SU-DHL-6 (cell line): ENCODE results near the gene AHI1.

ENCODE experiments used
- H2AFZ ChIP-seq: fragments of 200-600 bp; sonication (generic); 2 replicates; pipeline ENCODE4 v1.6.1; 2014; ENCODE audit warnings: low read depth, mild to moderate bottlenecking, moderate library complexity, mixed read lengths, antibody characterized with exemption, low read length; ENCODE audit not compliant: severe bottlenecking
- H3F3A ChIP-seq: fragments of 200-600 bp; shearing (Covaris generic); 2 replicates; pipeline ENCODE4 v1.6.0; 2016; ENCODE audit warnings: antibody characterized with exemption, mild to moderate bottlenecking; ENCODE audit not compliant: insufficient read depth
- H3K27ac ChIP-seq: fragments of 200-600 bp; sonication (generic); 2 replicates; pipeline ENCODE4 v1.5.1; 2016; ENCODE audit warnings: low read depth, mild to moderate bottlenecking, low read length, moderate library complexity, mixed read lengths
- H3K27me3 ChIP-seq: fragments of 200-600 bp; sonication (generic), shearing (Covaris generic); 2 replicates; pipeline ENCODE4 v1.6.0; 2014; ENCODE audit warnings: mild to moderate bottlenecking, low read length
- H3K36me3 ChIP-seq: fragments of 200-600 bp; sonication (generic); 2 replicates; pipeline ENCODE4 v1.6.1; 2014; ENCODE audit warnings: mild to moderate bottlenecking, low read length, mixed read lengths
- H3K4me2 ChIP-seq: fragments of 300-600, 200-600 bp; shearing (Covaris generic), sonication (generic); 2 replicates; pipeline ENCODE4 v1.6.0; 2014; ENCODE audit warnings: low read length, low read depth, mild to moderate bottlenecking; ENCODE audit not compliant: poor library complexity, severe bottlenecking
- H3K4me3 ChIP-seq: fragments of 200-600 bp; sonication (generic); 2 replicates; pipeline ENCODE4 v1.5.1; 2014; ENCODE audit warnings: antibody characterized with exemption, low read length, mild to moderate bottlenecking, mixed read lengths; ENCODE audit not compliant: insufficient read depth, poor library complexity, severe bottlenecking
- H3K79me2 ChIP-seq: fragments of 200-600 bp; sonication (generic); 2 replicates; pipeline ENCODE4 v1.6.1; 2014; ENCODE audit warnings: mild to moderate bottlenecking, low read length, moderate library complexity; ENCODE audit not compliant: insufficient read depth
- H3K9ac ChIP-seq: fragments of 200-600 bp; sonication (generic); 2 replicates; pipeline ENCODE4 v1.7.0; 2014; ENCODE audit warnings: mild to moderate bottlenecking, low read length
- H3K9me2 ChIP-seq: fragments of 200-600 bp; sonication (generic); replicated peaks from 2 replicates; pipeline ENCODE4 v1.6.1; 2014; ENCODE audit warnings: low read length; ENCODE audit not compliant: insufficient read depth
- H3K9me3 ChIP-seq: fragments of 200-600 bp; sonication (generic); 2 replicates; pipeline ENCODE4 v1.6.1; 2014; ENCODE audit warnings: low read length, mixed read lengths; ENCODE audit not compliant: insufficient read depth
- H4K20me1 ChIP-seq: fragments of 200-600 bp; sonication (generic); 2 replicates; pipeline ENCODE4 v1.6.1; 2014; ENCODE audit warnings: low read depth, mild to moderate bottlenecking, antibody characterized with exemption, low read length, moderate library complexity, mixed read lengths
- EZH2phosphoT487 ChIP-seq: fragments of 200-600 bp; sonication (generic), shearing (Covaris generic); conservative IDR thresholded peaks from 2 replicates; pipeline ENCODE4 v1.6.1; 2018; ENCODE audit warnings: mild to moderate bottlenecking, antibody characterized with exemption, low read length, moderate library complexity, mixed read lengths
- TF ChIP-seq, protein P1 (sequence below): fragments of 200-600 bp; sonication (generic); IDR thresholded peaks from one replicate; pipeline ENCODE4 v1.5.1; 2017; ENCODE audit warnings: antibody characterized with exemption, mild to moderate bottlenecking, low read length, moderate library complexity; ENCODE audit not compliant: insufficient read depth, poor library complexity, severe bottlenecking

Gene AHI1

DNA sequence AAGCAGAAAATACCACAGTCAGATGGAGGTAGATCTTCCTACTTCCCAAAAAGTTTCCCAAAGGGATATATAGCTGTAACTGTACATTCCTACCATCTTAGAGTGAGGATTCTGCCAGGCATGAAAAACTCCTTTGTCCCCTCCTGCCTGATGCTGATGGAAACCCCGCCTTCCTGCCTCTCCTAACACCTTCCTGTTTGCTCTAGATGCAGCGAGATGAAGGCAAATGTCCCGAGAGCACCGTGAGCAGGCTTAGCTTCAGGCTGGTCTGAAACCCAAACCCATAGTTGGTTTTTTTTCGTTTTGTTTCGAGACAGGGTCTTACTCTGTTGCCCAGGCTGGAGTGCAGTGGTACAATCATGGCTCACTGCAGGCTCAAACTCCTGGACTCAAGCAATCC lies 260.8 kb downstream of the AHI1 start:
- Histone ChIP-seq H4K20me1 (no peaks in the 10 kb centered on the region), H3K27ac (no peak overlapping the region), H3K9ac (no peak overlapping the region), H3K4me2 (no peak overlapping the region), H3K9me2 (no peaks in the 10 kb centered on the region), H3K4me3 (no peak overlapping the region), H3K79me2 (no peaks in the 10 kb centered on the region), H3K36me3 (no peaks in the 10 kb centered on the region), H3F3A (no peaks in the 10 kb centered on the region), H3K9me3 (no peaks in the 10 kb centered on the region), H2AFZ (no peak overlapping the region), H3K27me3 (no peaks in the 10 kb centered on the region)
- TF ChIP-seq, protein P1, sequence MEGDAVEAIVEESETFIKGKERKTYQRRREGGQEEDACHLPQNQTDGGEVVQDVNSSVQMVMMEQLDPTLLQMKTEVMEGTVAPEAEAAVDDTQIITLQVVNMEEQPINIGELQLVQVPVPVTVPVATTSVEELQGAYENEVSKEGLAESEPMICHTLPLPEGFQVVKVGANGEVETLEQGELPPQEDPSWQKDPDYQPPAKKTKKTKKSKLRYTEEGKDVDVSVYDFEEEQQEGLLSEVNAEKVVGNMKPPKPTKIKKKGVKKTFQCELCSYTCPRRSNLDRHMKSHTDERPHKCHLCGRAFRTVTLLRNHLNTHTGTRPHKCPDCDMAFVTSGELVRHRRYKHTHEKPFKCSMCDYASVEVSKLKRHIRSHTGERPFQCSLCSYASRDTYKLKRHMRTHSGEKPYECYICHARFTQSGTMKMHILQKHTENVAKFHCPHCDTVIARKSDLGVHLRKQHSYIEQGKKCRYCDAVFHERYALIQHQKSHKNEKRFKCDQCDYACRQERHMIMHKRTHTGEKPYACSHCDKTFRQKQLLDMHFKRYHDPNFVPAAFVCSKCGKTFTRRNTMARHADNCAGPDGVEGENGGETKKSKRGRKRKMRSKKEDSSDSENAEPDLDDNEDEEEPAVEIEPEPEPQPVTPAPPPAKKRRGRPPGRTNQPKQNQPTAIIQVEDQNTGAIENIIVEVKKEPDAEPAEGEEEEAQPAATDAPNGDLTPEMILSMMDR = no peak
- no peak for TF ChIP-seq EZH2phosphoT487

DNA sequence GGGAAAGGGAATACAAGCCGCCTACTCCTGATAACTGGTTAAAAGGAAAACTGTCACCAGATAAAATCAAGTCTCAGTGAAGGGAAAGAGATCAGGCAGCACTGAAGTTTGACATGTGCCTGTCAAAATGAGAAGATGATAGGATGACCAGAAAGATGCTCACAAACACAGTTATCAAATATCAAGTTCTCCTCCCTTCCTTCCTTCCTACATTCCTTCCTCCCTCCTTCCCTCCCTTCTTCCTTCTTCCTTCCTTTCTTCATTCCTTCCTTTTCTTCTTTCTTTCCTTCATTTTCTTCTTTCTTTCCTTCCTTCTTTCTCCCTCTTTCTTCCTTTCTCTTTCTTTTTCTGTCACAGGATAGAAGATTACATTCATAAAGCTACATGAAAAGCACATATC lies 261.2 kb downstream of the AHI1 start:
- H3K4me3 ChIP-seq = no peak overlapping the region
- no peaks in the 10 kb centered on the region for H3K79me2 ChIP-seq
- no peaks in the 10 kb centered on the region for H4K20me1 ChIP-seq
- no peak overlapping the region for H3K4me2 ChIP-seq
- no peak overlapping the region for H2AFZ ChIP-seq
- H3K36me3 ChIP-seq = no peaks in the 10 kb centered on the region
- H3K9me2 ChIP-seq = no peaks in the 10 kb centered on the region
- no peaks in the 10 kb centered on the region for H3F3A ChIP-seq
- no peaks in the 10 kb centered on the region for H3K9me3 ChIP-seq
- no peak overlapping the region for H3K9ac ChIP-seq
- TF ChIP-seq, protein P1 = no peak
- H3K27me3 ChIP-seq = no peaks in the 10 kb centered on the region
- no peak overlapping the region for H3K27ac ChIP-seq

DNA sequence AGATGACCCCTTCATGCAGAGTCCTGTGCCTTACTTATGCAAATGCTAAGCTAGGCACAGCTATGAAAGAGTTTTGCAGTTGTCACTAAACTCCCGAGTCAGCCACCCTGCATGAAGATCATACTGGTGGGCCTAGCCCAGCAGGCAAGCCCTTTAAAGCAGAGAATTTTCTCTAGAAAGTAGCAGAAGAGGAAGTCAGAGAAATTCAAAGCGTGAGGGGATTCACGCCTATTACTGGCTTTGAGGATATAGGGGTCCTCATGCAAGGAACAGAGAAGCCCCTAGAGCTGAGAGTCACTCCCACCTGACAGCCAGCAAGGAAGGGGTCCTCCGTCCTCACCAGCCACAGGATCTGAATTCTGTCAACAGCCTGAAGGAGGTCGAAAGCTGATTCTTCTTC lies 261.8 kb downstream of the AHI1 start:
- TF ChIP-seq EZH2phosphoT487 = no peak
- TF ChIP-seq, protein P1 = no peak
- Histone ChIP-seq H2AFZ (no peak overlapping the region), H3K4me3 (no peak overlapping the region), H3K9me3 (no peaks in the 10 kb centered on the region), H3K27ac (no peak overlapping the region), H3K4me2 (no peak overlapping the region), H4K20me1 (no peaks in the 10 kb centered on the region), H3K36me3 (no peaks in the 10 kb centered on the region), H3K9me2 (no peaks in the 10 kb centered on the region), H3K79me2 (no peaks in the 10 kb centered on the region), H3F3A (no peaks in the 10 kb centered on the region), H3K9ac (no peak overlapping the region), H3K27me3 (no peaks in the 10 kb centered on the region)

DNA sequence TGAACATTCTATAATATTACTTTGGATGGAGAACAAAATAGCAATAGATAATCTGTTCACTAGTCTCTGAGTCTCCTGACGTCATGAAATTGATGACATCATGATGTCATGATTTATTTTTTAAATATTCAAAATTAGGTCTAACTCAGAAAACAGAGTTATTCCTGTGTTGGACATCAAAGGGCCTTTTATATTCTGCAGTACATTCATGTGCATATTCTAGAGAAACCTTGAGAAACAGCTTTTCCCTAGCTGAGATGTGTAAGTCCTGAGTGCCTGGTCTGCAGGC lies 263.1 kb downstream of the AHI1 start:
- Histone ChIP-seq H3F3A (no peaks in the 10 kb centered on the region), H3K9me3 (no peaks in the 10 kb centered on the region), H3K4me2 (no peak overlapping the region), H3K79me2 (no peaks in the 10 kb centered on the region), H3K27ac (no peak overlapping the region), H3K9me2 (no peaks in the 10 kb centered on the region), H3K36me3 (no peaks in the 10 kb centered on the region), H4K20me1 (no peaks in the 10 kb centered on the region), H3K27me3 (no peaks in the 10 kb centered on the region), H3K9ac (no peak overlapping the region), H3K4me3 (no peak overlapping the region), H2AFZ (no peak overlapping the region)
- TF ChIP-seq, protein P1 = no peak
- no peak for TF ChIP-seq EZH2phosphoT487
